Dedifferentiated amniotic fluid mesenchymal stem cell (primary cell): ENCODE results near the gene PHAX.
"Not testable (repeated sequence)": the region's sequence is repeated elsewhere in the genome, so short reads cannot be mapped to it uniquely, and the experiment has no call there.

Experiments
- DNase-seq: peaks from one replicate; pipeline ENCODE4 v3.0.0-alpha.2; 2016; ENCODE audit errors: extremely low spot score

The PHAX gene

DNA sequence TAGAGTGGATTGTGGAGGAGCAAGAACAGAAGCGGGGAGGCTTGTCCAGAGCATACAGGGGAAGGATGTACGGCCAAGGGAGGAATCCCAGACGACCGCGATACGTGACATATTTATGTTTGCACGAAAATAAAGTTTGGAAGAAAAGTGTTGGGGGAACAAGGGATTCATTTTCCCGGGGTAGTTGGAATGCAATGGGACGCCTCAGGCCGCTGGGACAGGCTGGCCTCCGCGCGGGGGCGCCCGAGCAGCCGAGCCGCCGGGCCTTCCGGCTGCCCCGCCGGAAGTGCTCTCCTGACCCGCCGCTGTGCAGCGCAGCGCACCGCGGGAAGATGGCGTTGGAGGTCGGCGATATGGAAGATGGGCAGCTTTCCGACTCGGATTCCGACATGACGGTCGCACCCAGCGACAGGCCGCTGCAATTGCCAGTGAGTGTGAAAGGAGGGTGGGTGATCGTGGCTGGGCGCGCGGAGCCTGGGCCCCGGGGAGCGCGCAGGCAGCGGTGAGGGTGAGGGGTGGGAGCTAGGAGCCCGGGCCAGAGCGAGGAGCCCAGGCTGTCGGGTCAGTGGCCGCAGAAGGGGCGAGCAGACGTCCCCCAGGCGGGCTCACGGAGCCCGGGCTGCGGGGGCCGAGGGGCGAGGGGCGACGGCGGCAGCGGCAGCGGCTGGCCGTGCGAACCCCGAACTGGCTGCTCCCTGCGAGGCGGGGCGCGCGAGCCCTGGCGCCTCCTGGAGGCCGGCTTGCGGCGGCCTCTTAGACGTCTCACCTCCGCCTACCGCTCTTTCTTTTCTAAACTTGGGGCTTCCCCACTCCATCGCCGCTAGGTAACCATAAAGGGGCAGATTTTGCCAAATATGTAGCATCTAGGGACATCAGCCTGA, at the start of gene PHAX:
Gene PHAX, plus strand, starts transcription at position 317 of the 881 bp plus-strand sequence. Its CDS starts 16 bp downstream, at position 333.
- peak; percentile 71 for DNase-seq

DNA sequence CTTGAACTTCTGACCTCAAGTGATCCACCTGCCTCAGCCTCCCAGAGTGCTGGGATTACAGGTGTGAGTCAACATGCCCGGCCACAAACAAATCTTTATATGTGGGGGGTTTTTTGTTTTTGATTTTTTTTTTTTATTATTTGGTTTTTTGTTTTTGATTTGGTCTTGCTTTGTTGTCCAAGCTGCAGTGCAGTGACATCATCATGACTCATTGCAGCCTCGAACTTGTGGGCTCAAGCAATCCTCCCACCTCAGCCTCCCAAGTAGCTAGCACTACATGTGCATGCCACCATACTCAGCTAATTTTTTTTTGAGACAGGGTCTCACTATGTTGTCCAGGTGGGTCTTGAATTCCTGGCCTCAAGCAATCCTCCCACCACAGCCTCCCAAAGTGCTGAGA, 48.1 kb upstream of the PHAX start:
- DNase-seq: no peak

DNA sequence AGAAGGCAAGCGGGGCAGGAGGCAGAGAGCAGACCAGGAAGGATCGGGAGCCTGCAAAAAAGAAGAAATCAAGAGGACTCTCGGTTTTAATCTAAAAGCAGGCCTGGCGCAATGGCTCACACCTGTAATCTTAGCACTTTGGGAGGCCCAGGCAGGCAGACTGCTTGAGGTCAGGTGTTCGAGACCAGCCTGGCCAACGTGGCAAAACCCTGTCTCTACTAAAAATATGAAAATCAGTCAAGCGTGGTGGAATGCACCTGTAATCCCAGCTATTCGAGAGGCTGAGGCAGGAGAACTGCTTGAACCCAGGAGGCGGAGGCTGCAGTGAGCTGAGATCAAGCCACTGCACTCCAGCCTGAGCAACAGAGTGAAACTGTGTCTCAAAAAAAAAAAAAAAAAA, 45.6 kb upstream of the PHAX start:
- not testable (repeated sequence) for DNase-seq

- no peak for DNase-seq
Measured at GRCh38 chr5:126561908-126562307, 38.8 kb upstream of the PHAX start.

DNA sequence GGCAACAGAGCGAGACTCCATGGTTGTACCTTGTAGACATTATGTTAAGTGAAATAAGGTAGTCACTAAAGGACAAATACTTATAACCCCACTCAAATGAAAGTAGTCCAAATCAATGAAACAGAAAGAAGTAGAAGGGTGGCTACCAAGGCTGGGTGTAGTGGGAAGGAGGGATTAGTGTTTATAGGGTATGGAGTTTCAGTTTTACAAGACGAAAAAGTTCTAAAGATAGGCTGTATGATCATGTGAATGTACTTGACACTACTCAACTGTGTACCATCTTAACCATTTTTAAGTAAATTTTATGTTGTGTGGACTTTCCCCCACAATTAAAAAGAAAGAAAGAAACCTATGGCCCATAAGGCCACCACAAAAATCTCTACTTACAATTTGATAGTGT, 37.9 kb upstream of the PHAX start:
- DNase-seq: no peak

- DNase-seq: no peak
Measured at GRCh38 chr5:126568206-126568755, 32.5 kb upstream of the PHAX start.

DNA sequence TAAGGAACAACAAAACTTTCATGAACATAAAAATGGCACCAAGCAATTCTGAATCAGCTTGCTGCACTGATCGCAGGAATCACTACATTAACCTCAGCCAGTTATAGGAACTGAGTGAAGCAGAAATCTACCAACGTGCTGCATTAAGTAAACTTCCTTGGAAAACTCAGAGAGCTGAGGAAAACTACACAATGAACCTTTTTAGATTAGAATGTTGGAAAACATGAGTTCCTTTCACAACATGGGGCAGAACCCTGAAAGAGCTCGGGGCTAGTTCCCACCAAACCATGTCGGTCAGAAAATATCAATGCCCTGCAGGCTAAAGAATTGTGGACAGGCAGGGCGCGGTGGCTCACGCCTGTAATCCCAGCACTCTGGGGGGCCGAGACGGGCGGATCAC, 25.1 kb upstream of the PHAX start:
- no peak for DNase-seq

DNA sequence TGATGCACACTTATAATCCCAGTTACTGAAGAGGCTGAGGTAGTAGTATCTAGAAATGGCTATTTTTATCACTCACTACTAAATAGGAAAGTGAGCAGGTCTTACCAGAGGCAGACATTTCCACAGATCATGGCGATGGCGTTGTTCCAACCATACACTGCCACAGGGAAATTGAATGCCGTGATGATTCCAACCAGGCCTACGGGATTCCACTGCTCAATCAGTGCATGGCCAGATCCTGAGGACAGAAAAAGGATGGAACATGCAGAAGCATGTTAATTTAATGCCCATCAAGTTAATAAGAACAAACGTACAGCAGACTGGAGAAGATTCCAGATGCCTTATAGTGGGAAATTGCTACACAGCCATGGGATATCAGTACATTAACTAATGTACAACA, 23.8 kb upstream of the PHAX start:
- no peak for DNase-seq

- DNase-seq: no peak
Measured at GRCh38 chr5:126577415-126577814, 23.3 kb upstream of the PHAX start.

GRCh38 chr5:126579716-126580115, 21.0 kb upstream of the PHAX start:
- DNase-seq: no peak

GRCh38 chr5:126583761-126584160, 17.0 kb upstream of the PHAX start:
- no peak for DNase-seq

GRCh38 chr5:126587551-126588390, 13.0 kb upstream of the PHAX start:
- DNase-seq: no peak

DNA sequence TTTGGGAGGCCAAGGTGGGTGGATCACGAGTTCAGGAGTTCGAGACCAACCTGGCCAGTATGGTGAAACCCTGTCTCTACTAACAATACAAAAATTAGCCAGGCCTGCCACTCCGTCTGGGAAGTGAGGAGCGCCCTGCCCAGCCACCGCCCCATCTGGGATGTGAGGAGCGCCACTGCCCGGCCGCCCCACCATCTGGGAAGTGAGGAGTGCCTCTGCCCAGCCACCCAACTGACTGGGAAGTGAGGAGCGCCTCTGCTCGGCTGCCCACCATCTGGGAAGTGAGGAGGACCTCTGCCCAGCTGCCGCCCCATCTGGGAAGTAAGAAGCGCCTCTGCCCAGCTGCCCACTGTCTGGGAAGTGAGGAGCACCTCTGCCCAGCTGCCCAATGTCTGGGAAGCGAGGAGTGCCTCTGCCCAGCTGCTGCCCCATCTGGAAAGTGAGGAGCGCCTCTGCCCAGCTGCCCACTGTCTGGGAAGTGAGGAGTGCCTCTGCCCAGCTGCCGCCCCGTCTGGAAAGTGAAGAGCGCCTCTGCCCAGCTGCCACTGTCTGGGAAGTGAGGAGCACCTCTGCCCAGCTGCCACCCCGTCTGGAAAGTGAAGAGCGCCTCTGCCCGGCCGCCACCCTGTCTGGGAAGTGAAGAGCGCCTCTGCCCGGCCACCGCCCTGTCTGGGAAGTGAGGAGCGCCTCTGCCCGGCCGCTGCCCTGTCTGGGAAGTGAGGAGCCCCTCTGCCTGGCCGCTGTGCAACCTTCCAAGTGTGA, 11.0 kb upstream of the PHAX start:
- DNase-seq: no peak

GRCh38 chr5:126591549-126591948, 9.2 kb upstream of the PHAX start:
- no peak for DNase-seq

GRCh38 chr5:126594748-126595485, 5.8 kb upstream of the PHAX start, which contains the start of gene ALDH7A1:
TSS of gene ALDH7A1 (minus strand) at chr5:126595219. CDS start at chr5:126595198, 21 bp downstream.
- peak; percentile 88 for DNase-seq

DNA sequence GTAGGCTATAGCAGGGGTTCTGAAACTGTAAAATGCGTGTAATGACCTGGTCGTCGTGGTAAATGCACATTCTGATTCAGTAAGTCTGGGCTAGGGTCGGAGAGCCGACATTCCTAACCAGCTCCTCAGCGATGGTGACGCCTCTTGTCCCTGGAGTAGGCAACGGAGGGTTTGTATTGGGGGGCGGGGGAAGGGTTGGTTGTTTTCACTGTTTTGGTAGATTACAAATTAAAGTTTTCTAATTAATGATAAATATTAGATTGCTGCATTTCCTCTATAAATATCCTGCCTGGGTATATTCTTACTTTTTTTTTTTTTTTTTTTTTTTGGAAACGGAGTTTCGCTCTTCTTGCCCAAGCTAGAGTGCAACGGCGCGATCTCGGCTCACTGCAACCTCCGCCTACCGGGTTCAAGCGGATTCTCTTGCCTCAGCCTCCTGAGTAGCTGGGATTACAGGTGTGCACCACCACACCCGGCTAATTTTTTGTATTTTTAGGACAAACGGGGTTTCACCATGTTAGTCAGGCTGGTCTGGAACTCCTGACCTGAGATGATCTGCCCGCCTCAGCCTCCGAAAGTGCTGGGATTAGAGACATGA, 5.2 kb upstream of the PHAX start:
- no peak for DNase-seq

- DNase-seq: no peak
Measured at GRCh38 chr5:126597156-126597555, 3.6 kb upstream of the PHAX start.

GRCh38 chr5:126599499-126599898, 1.2 kb upstream of the PHAX start:
- DNase-seq: no peak

DNA sequence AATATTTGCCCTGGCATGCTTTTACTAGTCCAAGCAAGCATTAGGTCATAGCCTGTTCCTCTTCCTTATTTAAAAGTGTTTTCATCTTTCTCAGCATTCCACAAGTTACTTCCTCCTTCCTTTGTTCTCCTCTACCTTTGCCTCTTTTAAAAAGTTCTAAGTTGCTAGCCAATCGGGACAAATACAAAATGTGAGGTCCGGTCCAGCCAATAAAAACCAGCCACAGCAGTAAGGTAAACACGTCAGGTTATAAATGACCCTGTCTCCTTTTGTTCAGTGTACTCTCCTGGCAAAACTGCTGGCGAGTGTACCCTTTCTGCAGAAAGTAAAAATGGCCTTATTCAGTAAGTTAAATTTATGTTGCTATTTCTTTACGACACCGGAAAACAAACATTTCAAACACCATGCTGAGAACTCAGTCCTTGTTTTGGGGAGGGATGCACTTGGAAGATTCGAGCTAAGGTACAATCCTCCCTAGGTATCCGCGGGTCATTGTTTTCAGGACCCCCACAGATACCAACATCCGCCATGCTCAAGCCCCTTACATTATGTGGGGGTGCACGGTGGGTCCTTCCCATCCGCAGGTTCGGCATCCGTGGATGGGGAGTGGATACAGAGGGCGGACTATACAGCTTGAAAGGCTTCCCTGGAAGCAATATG, 646 bp upstream of the PHAX start:
- DNase-seq: not testable (repeated sequence)

DNA sequence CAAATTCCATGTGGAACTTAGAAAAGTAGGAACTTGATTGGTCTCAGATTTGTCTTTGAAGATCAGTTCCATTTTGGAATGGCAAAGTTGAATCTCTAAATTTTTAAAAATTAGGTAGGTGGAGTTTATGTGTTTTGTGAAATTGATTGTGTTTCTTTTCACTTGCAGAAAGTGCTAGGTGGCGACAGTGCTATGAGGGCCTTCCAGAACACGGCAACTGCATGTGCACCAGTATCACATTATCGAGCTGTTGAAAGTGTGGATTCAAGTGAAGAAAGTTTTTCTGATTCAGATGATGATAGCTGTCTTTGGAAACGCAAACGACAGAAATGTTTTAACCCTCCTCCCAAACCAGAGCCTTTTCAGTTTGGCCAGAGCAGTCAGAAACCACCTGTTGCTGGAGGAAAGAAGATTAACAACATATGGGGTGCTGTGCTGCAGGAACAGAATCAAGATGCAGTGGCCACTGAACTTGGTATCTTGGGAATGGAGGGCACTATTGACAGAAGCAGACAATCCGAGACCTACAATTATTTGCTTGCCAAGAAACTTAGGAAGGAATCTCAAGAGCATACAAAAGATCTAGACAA, 2.8 kb downstream of the PHAX start:
- DNase-seq: no peak
